ENCODE measurements around the gene PDAP1. TPM values are rescaled to one million over a fixed set of nuclear protein-coding genes. Genes with fewer than 3 reads are reported as not detected.

PDAP1 gene
- total and polyA plus RNA-seq, 2 of the 13 experiments (the other 11 are each of a cell fraction or from before 2014, with no cell fraction given): 13.0 to 100 TPM

- no peak for TF ChIP-seq NR2F1 (CRISPR knock-in tag; IDR thresholded peaks at IDR 0.05)
These were observed 23.9 kb downstream of the PDAP1 start (continued) for GRCh38 chr7:99384523-99384922.

GRCh38 chr7:99383791-99384370 lies 24.5 kb downstream of the PDAP1 start:
- Histone ChIP-seq H3K4me3 (replicated peaks in 1 of 3; ENCODE audit: insufficient read depth in 1 of 3, low read depth in 2 of 3, low read length in 3 of 3) (no peak overlapping the region), H2AFZ (ENCODE audit: low read length) (no peak overlapping the region), H3K9ac (ENCODE audit: insufficient read depth, low read depth, low read length) (no peak overlapping the region), H3K27ac (ENCODE audit: extremely low read length, insufficient read depth, low read length) (no peak overlapping the region), H3K27me3 (ENCODE audit: control insufficient read depth in 1 of 2, insufficient read depth in 2 of 2, low read length in 2 of 2) (no peaks in the 10 kb centered on the region), H3K9me3 (ENCODE audit: low read length) (no peaks in the 10 kb centered on the region), H3K4me2 (ENCODE audit: low read depth, low read length) (no peak overlapping the region), H3K79me2 (ENCODE audit: insufficient read depth, low read length) (peaks cover 19% of the 10 kb centered on the region), H3K4me1 (ENCODE audit: insufficient read depth, low read length) (peaks cover 36% of the 10 kb centered on the region), H4K20me1 (ENCODE audit: insufficient read depth, low read length) (peaks cover 8% of the 10 kb centered on the region; the same call in 1 of the 2 replicates), H3K36me3 (replicated peaks in 1 of 2; ENCODE audit: control insufficient read depth in 1 of 2, insufficient read depth in 2 of 2, low read length in 2 of 2) (peaks cover 7 to 24% of the 10 kb centered on the region in 2 experiments)
- WGBS (ENCODE audit: low lambda C conversion rate): 97% methylated on average over 10 of the region's 13 CpGs
- ChIA-PET POLR2A (no interaction called here), CTCF (ENCODE audit: low intra/inter-chr PET ratio, low total read pairs) (no interaction called here)
- DNase-seq (ENCODE audit: low spot score): no peak
- intact Hi-C loops (cut with micrococcal nuclease; ENCODE audit: unreplicated experiment): no loop called here
- no TSS peak for BruUV-seq (replicated peaks)
- in situ Hi-C loops (cut with HindIII; ENCODE audit: extremely low pct_ligation_motif_present, low pct_unique_long_range_greater_than_20kb): no loop called here
- no peak for FAIRE-seq
- ATAC-seq: no peak
- peak; percentile 37; the same call in 1 of the 2 replicates for TF ChIP-seq ZMYM3 (CRISPR knock-in tag; IDR thresholded peaks at IDR 0.05)
- 0 out of 2 replicates have a peak, but pooled peaks have one; percentile 25 for TF ChIP-seq ADNP (CRISPR knock-in tag; IDR thresholded peaks at IDR 0.05)
- no peak for TF ChIP-seq ZNF326 (CRISPR knock-in tag; IDR thresholded peaks at IDR 0.05; ENCODE audit: borderline replicate concordance)
- TF ChIP-seq ZNF788 (CRISPR knock-in tag; IDR thresholded peaks at IDR 0.05; ENCODE audit: borderline replicate concordance): no peak
- peak in 1 of 2 experiments; percentile 13; a peak in 1 of 4 replicates for TF ChIP-seq POLR2A (IDR thresholded peaks at IDR 0.05; ENCODE audit: insufficient read depth in 1 of 2, low read depth in 2 of 2, low read length in 2 of 2)
- TF ChIP-seq ETV6 (CRISPR knock-in tag; conservative IDR thresholded peaks at IDR 0.05): no peak
- 0 out of 2 replicates have a peak, but pooled peaks have one; percentile 23 for TF ChIP-seq TARDBP (CRISPR knock-in tag; IDR thresholded peaks at IDR 0.05)
- no peak for TF ChIP-seq KDM2A (CRISPR knock-in tag; IDR thresholded peaks at IDR 0.05; ENCODE audit: borderline replicate concordance, low read depth)
- TF ChIP-seq ZNF629 (CRISPR knock-in tag; conservative IDR thresholded peaks at IDR 0.05): peak; percentile 87
- 0 out of 2 replicates have a peak, but pooled peaks have one; percentile 36 for TF ChIP-seq POLR2G (IDR thresholded peaks at IDR 0.05; ENCODE audit: low read depth, low read length)
